Prostate gland (tissue), 2 donors: ENCODE results near the gene HK1.

ENCODE experiments used
- POLR2A ChIP-seq: fragments of 450-650 bp; IDR thresholded peaks from one replicate; pipeline ENCODE4 v1.6.1; 2016; ENCODE audit warnings: antibody characterized with exemption, mild to moderate bottlenecking
- POLR2AphosphoS5 ChIP-seq: sonication (generic); formaldehyde crosslinking; IDR thresholded peaks from one replicate; pipeline ENCODE4 v1.6.1; 2017; ENCODE audit warnings: antibody characterized with exemption
- TF ChIP-seq, protein P1 (sequence below), 4 experiments: fragments of 200-600 bp in 2 of 4; fragments of 450-650 bp in 2 of 4; sonication (generic) in 2 of 4; IDR thresholded peaks; 1 replicate in 3 of 4; 2 replicates in 1 of 4; pipeline ENCODE4 v1.5.1; 2016 to 2019; ENCODE audit warnings: antibody characterized with exemption in 4 of 4, mild to moderate bottlenecking in 2 of 4, moderate library complexity in 2 of 4

DNA sequence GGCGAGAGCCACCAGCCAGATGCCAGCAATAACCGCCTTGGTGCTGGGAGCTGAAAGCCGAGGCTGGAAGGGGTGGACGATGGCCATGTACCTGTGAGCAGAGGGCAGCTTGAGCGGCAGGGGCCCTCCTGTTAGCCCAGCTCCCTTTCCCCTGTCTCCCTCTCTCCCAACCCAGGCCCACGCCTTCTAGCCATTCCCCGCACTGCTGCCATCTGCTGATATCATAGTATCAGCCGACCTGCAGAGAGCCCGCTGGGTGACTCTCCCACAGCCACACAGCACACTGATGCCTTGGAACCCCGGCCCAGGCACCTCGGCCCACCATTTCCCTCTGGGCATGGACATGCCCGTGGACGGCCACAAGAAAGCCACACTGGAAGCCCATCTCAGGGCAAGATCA lies 136.8 kb downstream of the HK1 start:
- no peak for TF ChIP-seq POLR2AphosphoS5
- TF ChIP-seq, protein P1, sequence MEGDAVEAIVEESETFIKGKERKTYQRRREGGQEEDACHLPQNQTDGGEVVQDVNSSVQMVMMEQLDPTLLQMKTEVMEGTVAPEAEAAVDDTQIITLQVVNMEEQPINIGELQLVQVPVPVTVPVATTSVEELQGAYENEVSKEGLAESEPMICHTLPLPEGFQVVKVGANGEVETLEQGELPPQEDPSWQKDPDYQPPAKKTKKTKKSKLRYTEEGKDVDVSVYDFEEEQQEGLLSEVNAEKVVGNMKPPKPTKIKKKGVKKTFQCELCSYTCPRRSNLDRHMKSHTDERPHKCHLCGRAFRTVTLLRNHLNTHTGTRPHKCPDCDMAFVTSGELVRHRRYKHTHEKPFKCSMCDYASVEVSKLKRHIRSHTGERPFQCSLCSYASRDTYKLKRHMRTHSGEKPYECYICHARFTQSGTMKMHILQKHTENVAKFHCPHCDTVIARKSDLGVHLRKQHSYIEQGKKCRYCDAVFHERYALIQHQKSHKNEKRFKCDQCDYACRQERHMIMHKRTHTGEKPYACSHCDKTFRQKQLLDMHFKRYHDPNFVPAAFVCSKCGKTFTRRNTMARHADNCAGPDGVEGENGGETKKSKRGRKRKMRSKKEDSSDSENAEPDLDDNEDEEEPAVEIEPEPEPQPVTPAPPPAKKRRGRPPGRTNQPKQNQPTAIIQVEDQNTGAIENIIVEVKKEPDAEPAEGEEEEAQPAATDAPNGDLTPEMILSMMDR (IDR thresholded peaks at IDR 0.05) = no peak
- no peak for TF ChIP-seq POLR2A
